C4-2B (cell line): ENCODE data around the gene ZCCHC2.

Experiments used
- H3K27ac ChIP-seq: fragments of 450-650 bp; 2 replicates; pipeline ENCODE4 v1.5.1; 2017
- CTCF ChIP-seq: fragments of 450-650 bp; conservative IDR thresholded peaks from 2 replicates; pipeline ENCODE4 v1.5.1; 2017; ENCODE audit warnings: mild to moderate bottlenecking
- ZFX ChIP-seq: fragments of 450-650 bp; IDR thresholded peaks from 2 replicates; pipeline ENCODE4 v1.6.1; 2017

ZCCHC2 gene

GRCh38 chr18:62529597-62529996 is 6.8 kb downstream of the ZCCHC2 start:
- TF ChIP-seq ZFX (no peak), CTCF (no peak)
- no peak overlapping the region for H3K27ac ChIP-seq

- no peak for TF ChIP-seq ZFX
Observed at GRCh38 chr18:62531078-62531477, 8.3 kb downstream of the ZCCHC2 start.

GRCh38 chr18:62531931-62532330 is 9.1 kb downstream of the ZCCHC2 start:
- no peak for TF ChIP-seq CTCF
- TF ChIP-seq ZFX: no peak
- H3K27ac ChIP-seq: no peak overlapping the region

More at GRCh38 chr18:62531078-62531477, 8.3 kb downstream of the ZCCHC2 start:
- H3K27ac ChIP-seq: no peak overlapping the region

GRCh38 chr18:62536005-62536404 is 13.2 kb downstream of the ZCCHC2 start:
- no peak for TF ChIP-seq CTCF
- no peak for TF ChIP-seq ZFX
- no peak overlapping the region for H3K27ac ChIP-seq

- no peak overlapping the region for H3K27ac ChIP-seq
- TF ChIP-seq ZFX: no peak
- no peak for TF ChIP-seq CTCF
Observed at GRCh38 chr18:62537042-62537894, 14.4 kb downstream of the ZCCHC2 start.

GRCh38 chr18:62537946-62538345 is 15.1 kb downstream of the ZCCHC2 start:
- no peak overlapping the region for H3K27ac ChIP-seq
- TF ChIP-seq CTCF (no peak), ZFX (no peak)

- TF ChIP-seq ZFX (no peak), CTCF (no peak)
- H3K27ac ChIP-seq: no peak overlapping the region
Observed at GRCh38 chr18:62538881-62539280, 16.1 kb downstream of the ZCCHC2 start.
